Endodermal cell (in vitro differentiated cells): Measurements from ENCODE around the gene PEX6. TPM values are rescaled to one million over a fixed set of nuclear protein-coding genes. Genes with fewer than 3 reads are reported as not detected.

Experiments used
- DNase-seq: peaks from one replicate; pipeline ENCODE4 v3.0.0-alpha.2; 2017
- H3K27ac ChIP-seq: 2 replicates; pipeline ENCODE4 v1.5.1; 2013; ENCODE audit warnings: mild to moderate bottlenecking, low read depth, low read length, moderate library complexity
- H3K27me3 ChIP-seq: 2 replicates; pipeline ENCODE4 v1.6.1; 2013; ENCODE audit warnings: mild to moderate bottlenecking, low read length, moderate library complexity; ENCODE audit not compliant: insufficient read depth, control insufficient read depth, poor library complexity, severe bottlenecking
- H3K36me3 ChIP-seq: 2 replicates; pipeline ENCODE4 v1.7.0; 2013; ENCODE audit warnings: mild to moderate bottlenecking, low read length, moderate library complexity; ENCODE audit not compliant: control insufficient read depth, insufficient read depth
- H3K4me1 ChIP-seq: one replicate; pipeline ENCODE4 v1.7.0; 2013; ENCODE audit warnings: low read length; ENCODE audit not compliant: control insufficient read depth, insufficient read depth
- H3K4me3 ChIP-seq: 2 replicates; pipeline ENCODE4 v1.5.1; 2013; ENCODE audit warnings: mild to moderate bottlenecking, low read length, moderate library complexity
- H3K9ac ChIP-seq: 2 replicates; pipeline ENCODE4 v1.6.1; 2013; ENCODE audit warnings: mild to moderate bottlenecking, low read length, moderate library complexity; ENCODE audit not compliant: poor library complexity, severe bottlenecking; ENCODE audit errors: extremely low read depth
- H3K9me3 ChIP-seq: 2 replicates; pipeline ENCODE4 v1.6.1; 2013; ENCODE audit warnings: mild to moderate bottlenecking, low read length, moderate library complexity; ENCODE audit not compliant: control insufficient read depth
- H3K27ac Mint-ChIP-seq: 2 replicates; pipeline ENCODE4 v1.8.0; 2020; ENCODE audit warnings: mixed read lengths
- H3K27me3 Mint-ChIP-seq: 2 replicates; pipeline ENCODE4 v1.8.0; 2021; ENCODE audit warnings: mild to moderate bottlenecking, mixed read lengths; ENCODE audit not compliant: insufficient read depth
- H3K36me3 Mint-ChIP-seq: 2 replicates; pipeline ENCODE4 v1.8.0; 2020; ENCODE audit warnings: low read depth, mixed read lengths
- H3K4me1 Mint-ChIP-seq: 2 replicates; pipeline ENCODE4 v1.8.0; 2020; ENCODE audit warnings: mixed read lengths
- H3K4me3 Mint-ChIP-seq: 2 replicates; pipeline ENCODE4 v1.8.0; 2020; ENCODE audit warnings: mild to moderate bottlenecking, moderate library complexity, mixed read lengths
- H3K9me3 Mint-ChIP-seq: 2 replicates; pipeline ENCODE4 v1.8.0; 2020; ENCODE audit warnings: mild to moderate bottlenecking, mixed read lengths
- WGBS, 2 experiments: methylation state at CpG; one replicate each; pipeline versions ENCODE4 v1.1.5 to v1.1.7; 2013; ENCODE audit warnings: missing lambda C conversion rate in 2 of 2, mixed read lengths in 1 of 2; ENCODE audit not compliant: insufficient coverage in 1 of 2, insufficient read length in 1 of 2; 5-methylcytosine and 5-hydroxymethylcytosine counted together
- total RNA-seq, 2 donors: library from RNA; stranded (reverse); fragmentation: NEBNext Ultra II Directional in 1 of 2; extraction: Animal tissue kit (Norgen Biotek cat#: 25700) in 1 of 2; gene quantifications; 2 replicates in 1 of 2; 3 replicates in 1 of 2; pipeline ENCODE4 v1.2.1, GENCODE V29; 2021
- TF ChIP-seq, protein P1 (sequence below): fragments of 200-600 bp; sonication (generic); conservative IDR thresholded peaks from 2 replicates; pipeline ENCODE4 v1.5.0; 2021; ENCODE audit warnings: antibody characterized with exemption, mild to moderate bottlenecking

The PEX6 gene
- total RNA-seq, 2 donors from 2014 or later = 17.2 to 21.4 TPM

DNA sequence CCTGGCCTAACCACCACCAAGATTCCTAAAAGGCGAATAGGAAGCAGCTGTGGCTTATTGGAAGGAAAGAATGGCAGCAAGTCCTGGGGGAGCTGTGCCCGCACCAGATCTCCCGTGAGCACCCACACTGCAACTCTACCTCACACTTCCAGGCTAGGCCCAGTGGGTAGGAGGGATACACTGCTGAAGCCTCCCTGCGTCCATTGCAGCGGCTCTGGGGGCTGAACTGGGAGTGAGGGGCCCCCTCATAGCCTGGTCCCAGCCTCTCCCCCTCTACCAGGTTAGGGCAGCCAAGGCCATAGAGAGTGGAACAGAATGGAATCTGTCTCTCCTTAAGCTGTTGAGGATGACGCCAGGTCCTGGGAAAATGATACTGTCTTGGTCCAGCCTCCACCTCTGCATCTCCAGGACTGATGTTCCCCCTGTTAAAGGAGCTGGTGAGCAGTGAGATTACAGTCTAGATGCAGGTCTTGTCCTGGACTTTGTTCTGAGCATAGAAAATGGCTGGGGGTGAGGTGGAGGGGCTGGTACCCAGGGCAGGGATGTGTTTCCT is 38.4 kb downstream of the PEX6 start:
- H3K4me3 Mint-ChIP-seq = no peak overlapping the region
- H3K27me3 ChIP-seq = no peaks in the 10 kb centered on the region
- H3K27ac Mint-ChIP-seq = no peak overlapping the region
- no peaks in the 10 kb centered on the region for H3K4me1 ChIP-seq
- H3K9me3 Mint-ChIP-seq = no peaks in the 10 kb centered on the region
- H3K4me3 ChIP-seq = no peak overlapping the region
- peaks cover 63% of the 10 kb centered on the region for H3K36me3 Mint-ChIP-seq
- H3K9ac ChIP-seq = no peak overlapping the region
- no peaks in the 10 kb centered on the region for H3K4me1 Mint-ChIP-seq
- DNase-seq = no peak
- no peaks in the 10 kb centered on the region for H3K9me3 ChIP-seq
- TF ChIP-seq, protein P1, sequence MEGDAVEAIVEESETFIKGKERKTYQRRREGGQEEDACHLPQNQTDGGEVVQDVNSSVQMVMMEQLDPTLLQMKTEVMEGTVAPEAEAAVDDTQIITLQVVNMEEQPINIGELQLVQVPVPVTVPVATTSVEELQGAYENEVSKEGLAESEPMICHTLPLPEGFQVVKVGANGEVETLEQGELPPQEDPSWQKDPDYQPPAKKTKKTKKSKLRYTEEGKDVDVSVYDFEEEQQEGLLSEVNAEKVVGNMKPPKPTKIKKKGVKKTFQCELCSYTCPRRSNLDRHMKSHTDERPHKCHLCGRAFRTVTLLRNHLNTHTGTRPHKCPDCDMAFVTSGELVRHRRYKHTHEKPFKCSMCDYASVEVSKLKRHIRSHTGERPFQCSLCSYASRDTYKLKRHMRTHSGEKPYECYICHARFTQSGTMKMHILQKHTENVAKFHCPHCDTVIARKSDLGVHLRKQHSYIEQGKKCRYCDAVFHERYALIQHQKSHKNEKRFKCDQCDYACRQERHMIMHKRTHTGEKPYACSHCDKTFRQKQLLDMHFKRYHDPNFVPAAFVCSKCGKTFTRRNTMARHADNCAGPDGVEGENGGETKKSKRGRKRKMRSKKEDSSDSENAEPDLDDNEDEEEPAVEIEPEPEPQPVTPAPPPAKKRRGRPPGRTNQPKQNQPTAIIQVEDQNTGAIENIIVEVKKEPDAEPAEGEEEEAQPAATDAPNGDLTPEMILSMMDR = no peak
- no peaks in the 10 kb centered on the region for H3K27me3 Mint-ChIP-seq
- H3K36me3 ChIP-seq = peaks cover 50% of the 10 kb centered on the region
- H3K27ac ChIP-seq = no peak overlapping the region
- 93 to 100% methylated on average over 2 to 6 of the region's 6 CpGs for WGBS, 2 experiments

DNA sequence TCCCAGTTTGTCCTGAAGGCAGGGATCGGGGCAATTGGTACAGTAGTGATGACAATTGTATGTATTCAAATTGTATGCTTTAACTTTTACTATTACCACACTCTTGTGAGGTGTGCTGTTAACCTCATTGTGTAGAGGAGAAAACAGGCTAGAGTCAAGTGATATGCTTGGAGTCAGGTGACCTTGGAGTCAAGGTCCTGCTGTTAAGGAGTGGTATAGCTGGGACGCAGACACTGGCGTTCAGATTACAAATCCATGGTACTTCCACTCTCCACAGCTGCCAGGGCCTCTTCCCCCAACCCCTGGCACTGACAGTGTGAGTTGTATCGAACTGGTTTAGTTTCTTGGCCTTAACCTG is 39.2 kb downstream of the PEX6 start:
- H3K4me3 Mint-ChIP-seq = no peak overlapping the region
- Histone ChIP-seq H3K36me3 (peaks cover 58% of the 10 kb centered on the region), H3K9ac (no peak overlapping the region), H3K27me3 (no peaks in the 10 kb centered on the region), H3K4me3 (no peak overlapping the region), H3K4me1 (no peaks in the 10 kb centered on the region), H3K9me3 (no peaks in the 10 kb centered on the region), H3K27ac (no peak overlapping the region)
- TF ChIP-seq, protein P1 = no peak
- peaks cover 63% of the 10 kb centered on the region for H3K36me3 Mint-ChIP-seq
- no peaks in the 10 kb centered on the region for H3K4me1 Mint-ChIP-seq
- no peak for DNase-seq
- H3K9me3 Mint-ChIP-seq = no peaks in the 10 kb centered on the region
- 95% methylated on average over 4 of the region's 4 CpGs; no CpG with 5 or more reads in 1 of the 2 experiments for WGBS, 2 experiments
- H3K27ac Mint-ChIP-seq = no peak overlapping the region
- no peaks in the 10 kb centered on the region for H3K27me3 Mint-ChIP-seq

DNA sequence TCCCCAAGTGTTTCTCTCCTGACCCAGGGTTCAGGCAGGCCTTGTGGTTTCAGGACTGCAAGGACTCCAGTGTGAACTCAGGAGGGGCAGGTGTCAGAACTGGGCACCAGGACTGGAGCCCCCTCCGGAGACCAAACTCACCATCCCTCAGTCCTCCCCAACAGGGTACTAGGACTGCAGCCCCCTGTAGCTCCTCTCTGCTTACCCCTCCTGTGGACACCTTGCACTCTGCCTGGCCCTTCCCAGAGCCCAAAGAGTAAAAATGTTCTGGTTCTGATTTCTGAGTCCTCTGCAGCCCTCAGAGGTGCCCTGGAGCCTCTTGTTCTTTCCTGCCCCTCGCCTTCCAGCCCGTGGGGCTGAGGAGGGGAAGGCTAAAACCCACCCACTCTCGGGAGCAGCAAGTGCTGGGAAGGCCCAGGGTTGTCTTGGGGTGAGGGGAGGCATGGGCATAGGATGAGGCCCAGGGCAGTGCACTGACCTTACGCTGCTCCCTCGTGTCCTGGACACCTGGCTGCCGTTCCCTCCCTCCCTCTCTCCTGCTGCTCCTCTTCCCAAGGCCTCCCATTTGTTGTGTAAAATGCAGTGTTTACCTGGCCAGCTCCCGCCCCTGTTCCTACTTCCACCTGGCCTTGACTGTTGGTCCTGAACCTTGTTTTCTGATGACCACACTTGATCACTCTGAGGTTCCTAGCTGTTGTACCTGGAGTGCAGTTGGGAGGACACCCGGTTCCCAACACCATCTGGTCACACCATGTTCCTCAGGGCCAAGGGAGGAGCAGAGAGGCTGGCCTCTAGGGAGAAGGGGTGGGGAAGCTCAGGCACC is 39.8 kb downstream of the PEX6 start:
- no peak for DNase-seq

More for the DNA sequence above, 39.8 kb downstream of the PEX6 start:
- H3K4me3 Mint-ChIP-seq = no peak overlapping the region
- WGBS, 2 experiments = 90 to 92% methylated on average over 9 of the region's 9 CpGs
- Histone ChIP-seq H3K36me3 (peaks cover 63% of the 10 kb centered on the region), H3K27me3 (no peaks in the 10 kb centered on the region), H3K9me3 (no peaks in the 10 kb centered on the region), H3K27ac (no peak overlapping the region), H3K4me1 (no peaks in the 10 kb centered on the region), H3K4me3 (no peak overlapping the region), H3K9ac (no peak overlapping the region)
- no peaks in the 10 kb centered on the region for H3K9me3 Mint-ChIP-seq
- peaks cover 63% of the 10 kb centered on the region for H3K36me3 Mint-ChIP-seq
- no peak overlapping the region for H3K27ac Mint-ChIP-seq
- H3K27me3 Mint-ChIP-seq = no peaks in the 10 kb centered on the region
- no peaks in the 10 kb centered on the region for H3K4me1 Mint-ChIP-seq
- TF ChIP-seq, protein P1 = no peak
